Measurements from ENCODE around the gene EFNA4.

EFNA4 gene

GRCh38 chr1:155075535-155075934 is 12.0 kb downstream of the EFNA4 start:
- no peak for DNase-seq

GRCh38 chr1:155076371-155076770 is 12.8 kb downstream of the EFNA4 start:
- DNase-seq, result no peak

- no peak for DNase-seq
Observed at GRCh38 chr1:155077346-155077745, 13.8 kb downstream of the EFNA4 start.

GRCh38 chr1:155077758-155078445 is 14.4 kb downstream of the EFNA4 start:
- DNase-seq, result no peak

- DNase-seq, result peak; percentile 49
Observed at GRCh38 chr1:155078469-155079209, 15.1 kb downstream of the EFNA4 start, which contains the start of gene EFNA3. EFNA3 (plus strand) TSS chr1:155078837; CDS start chr1:155078942, 105 bp downstream.

GRCh38 chr1:155079210-155079486 is 15.6 kb downstream of the EFNA4 start:
- DNase-seq, result no peak

GRCh38 chr1:155079487-155080311 is 16.2 kb downstream of the EFNA4 start:
- no peak for DNase-seq

GRCh38 chr1:155080312-155081228 is 17.0 kb downstream of the EFNA4 start:
- peak; percentile 72 for DNase-seq

GRCh38 chr1:155081472-155082300 is 18.1 kb downstream of the EFNA4 start:
- DNase-seq, result peak; percentile 34

- DNase-seq, result peak; percentile 20
Observed at GRCh38 chr1:155082301-155083051, 18.9 kb downstream of the EFNA4 start.

- no peak for DNase-seq
Observed at GRCh38 chr1:155083052-155083541, 19.6 kb downstream of the EFNA4 start.

GRCh38 chr1:155083865-155084721 is 20.6 kb downstream of the EFNA4 start:
- DNase-seq, result no peak

GRCh38 chr1:155084722-155085503 is 21.4 kb downstream of the EFNA4 start:
- DNase-seq, result peak; percentile 94

GRCh38 chr1:155085504-155086127 is 22.1 kb downstream of the EFNA4 start:
- DNase-seq, result peak; percentile 42

- DNase-seq, result peak; percentile 57
Observed at GRCh38 chr1:155086128-155086741, 22.7 kb downstream of the EFNA4 start.

- DNase-seq, result no peak
Observed at GRCh38 chr1:155086856-155087535, 23.5 kb downstream of the EFNA4 start.
